Activated T-helper 1 cell treated with anti-CD3 and anti-CD28 coated beads, Interleukin-2, amount 50 U/mL, for 16 hours (primary cell): Measurements from ENCODE around the gene NAALADL2.
"Not testable (repeated sequence)": the region's sequence is repeated elsewhere in the genome, so short reads cannot be mapped to it uniquely, and the experiment has no call there.

Experiments
- DNase-seq, 2 donors: peaks; one replicate each; pipeline ENCODE4 v3.0.0-alpha.2; 2020; ENCODE audit warnings: low read depth in 1 of 2, low spot score in 1 of 2

The NAALADL2 gene

GRCh38 chr3:175732017-175732416 is 872.9 kb downstream of the NAALADL2 start:
- DNase-seq = no peak

- DNase-seq = no peak
These were observed 876.7 kb downstream of the NAALADL2 start for GRCh38 chr3:175735866-175736265.

DNA sequence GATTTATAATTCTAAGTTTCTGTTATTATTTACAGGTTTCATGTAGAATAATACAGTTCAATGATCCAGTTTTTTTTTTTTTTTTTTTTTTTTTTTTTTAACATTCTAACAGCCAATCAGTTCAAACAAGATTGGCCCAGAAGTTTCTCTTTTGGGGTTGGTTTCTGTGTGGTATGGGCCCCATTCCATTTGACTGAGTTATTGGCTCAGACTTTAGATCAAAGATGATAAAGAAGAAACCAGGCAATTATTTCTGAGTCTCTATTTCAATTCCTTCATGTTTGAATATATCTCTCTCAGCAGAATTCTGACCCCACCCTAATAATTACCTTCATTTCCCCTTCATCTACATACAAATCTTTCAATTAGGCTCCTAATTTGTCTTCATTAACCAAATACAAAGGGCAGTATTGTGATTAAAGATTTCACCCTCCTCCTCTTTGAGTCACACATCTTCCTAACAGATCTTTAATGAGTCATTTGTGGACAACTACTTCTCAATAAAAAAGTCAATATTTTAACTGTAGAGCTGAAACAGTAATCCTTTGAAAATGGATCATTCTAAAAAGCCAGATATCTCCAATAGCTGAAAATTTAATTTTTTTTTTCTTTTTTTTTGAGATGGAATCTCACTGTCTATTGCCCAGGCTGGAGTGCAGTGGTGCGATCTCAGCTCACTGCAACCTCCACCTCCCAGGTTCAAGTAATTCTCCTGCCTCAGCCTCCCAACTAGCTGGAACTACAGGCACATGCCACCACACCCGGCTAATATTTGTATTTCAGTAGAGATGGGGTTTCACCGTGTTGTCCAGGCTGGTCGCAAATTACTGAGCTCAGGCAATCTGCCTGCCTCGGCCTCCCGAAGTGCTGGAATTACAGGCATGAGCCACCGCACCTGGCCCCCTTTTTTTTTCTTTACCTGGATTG is 878.8 kb downstream of the NAALADL2 start:
- DNase-seq = no peak

DNA sequence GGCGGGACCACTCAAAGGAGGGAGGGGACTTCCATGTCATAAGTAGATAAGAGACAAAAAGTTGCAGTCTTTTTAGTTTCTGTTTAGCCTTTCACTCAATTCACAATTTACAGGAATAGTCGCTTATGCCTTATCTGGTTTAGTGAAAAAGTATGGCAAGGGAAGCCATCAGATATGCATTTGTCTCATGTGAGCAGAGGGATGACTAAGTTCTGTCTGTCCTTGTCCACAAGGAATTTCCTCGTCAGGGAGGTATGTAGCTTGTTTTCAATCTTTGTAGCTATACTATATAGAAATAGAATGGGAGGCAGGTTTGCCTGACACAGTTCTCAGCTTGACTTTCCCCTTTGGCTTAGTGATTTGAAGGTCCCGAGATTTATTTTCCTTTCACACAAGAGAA is 882.8 kb downstream of the NAALADL2 start:
- no peak for DNase-seq

- no peak for DNase-seq
These were observed 884.7 kb downstream of the NAALADL2 start for GRCh38 chr3:175743733-175744400.

- no peak for DNase-seq
These were observed 887.2 kb downstream of the NAALADL2 start for GRCh38 chr3:175746308-175746707.

- DNase-seq = no peak
These were observed 889.1 kb downstream of the NAALADL2 start for GRCh38 chr3:175748087-175748730.

GRCh38 chr3:175749981-175750380 is 890.8 kb downstream of the NAALADL2 start:
- no peak for DNase-seq

- no peak for DNase-seq
These were observed 892.0 kb downstream of the NAALADL2 start for GRCh38 chr3:175751089-175751488.

- no peak for DNase-seq
These were observed 904.8 kb downstream of the NAALADL2 start for GRCh38 chr3:175763948-175764347.

DNA sequence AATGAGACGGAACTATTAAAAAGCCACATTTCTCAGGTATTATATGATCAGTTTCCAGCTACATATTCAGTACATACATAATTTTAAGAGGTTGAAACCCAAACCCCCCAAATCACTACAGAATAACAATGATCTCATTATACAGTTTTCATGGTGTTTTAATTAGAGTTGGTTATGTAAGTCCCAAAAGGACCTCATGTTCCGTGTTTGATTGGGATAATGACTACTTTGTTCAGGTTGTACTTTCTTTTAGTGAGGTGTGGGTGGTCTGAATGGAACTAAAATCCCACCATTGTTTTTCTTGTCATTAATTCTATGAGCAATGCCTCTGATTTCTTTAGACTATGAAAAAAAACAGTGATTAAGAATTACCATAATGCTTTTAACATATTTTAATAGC is 905.6 kb downstream of the NAALADL2 start:
- no peak for DNase-seq

- no peak for DNase-seq
These were observed 911.3 kb downstream of the NAALADL2 start for GRCh38 chr3:175770426-175770825.

- no peak for DNase-seq
These were observed 918.4 kb downstream of the NAALADL2 start for GRCh38 chr3:175777495-175777894.

GRCh38 chr3:175777965-175778364 is 918.8 kb downstream of the NAALADL2 start:
- no peak for DNase-seq

DNA sequence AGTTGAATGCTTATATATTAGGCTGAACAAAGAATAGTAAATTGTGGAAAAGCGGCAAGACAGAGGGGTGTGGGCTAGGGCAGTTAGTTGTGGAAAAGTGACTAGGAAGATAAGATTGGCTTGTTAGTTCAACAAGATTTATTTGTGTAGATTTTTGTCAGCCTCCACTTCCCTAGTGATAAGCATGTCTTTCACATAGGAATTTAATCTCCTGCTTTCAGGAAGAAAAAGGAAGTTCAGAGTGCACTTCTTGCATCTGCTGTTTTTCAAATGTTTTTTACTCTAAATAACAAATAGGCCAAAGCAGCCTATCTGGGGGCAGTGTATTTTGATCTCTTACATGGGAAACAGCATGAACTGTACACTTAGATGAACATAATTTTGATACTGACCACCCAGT is 919.9 kb downstream of the NAALADL2 start:
- no peak for DNase-seq

- not testable (repeated sequence) for DNase-seq
These were observed 928.0 kb downstream of the NAALADL2 start for GRCh38 chr3:175787109-175787508.

- no peak for DNase-seq
These were observed 933.1 kb downstream of the NAALADL2 start for GRCh38 chr3:175792245-175792644.

DNA sequence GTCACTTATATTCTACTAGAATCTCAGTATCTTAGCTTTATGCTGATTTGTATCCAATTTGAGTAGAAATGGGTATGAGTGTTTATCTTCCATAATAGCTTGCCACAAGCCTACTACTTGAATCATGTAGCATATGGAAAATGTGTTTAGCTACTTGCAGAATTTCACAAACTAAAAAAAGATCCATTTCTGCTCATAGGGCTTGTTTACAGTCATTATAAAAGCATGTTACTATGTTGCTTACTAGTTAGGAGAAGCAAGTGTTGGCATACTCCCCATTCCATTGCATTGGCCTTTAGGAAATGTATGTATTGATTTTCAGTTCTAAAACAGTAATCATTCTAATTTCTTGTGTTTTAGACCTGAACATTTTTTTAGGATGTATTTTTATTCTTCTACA is 939.2 kb downstream of the NAALADL2 start:
- no peak for DNase-seq

GRCh38 chr3:175805825-175806224 is 946.7 kb downstream of the NAALADL2 start:
- DNase-seq = no peak

DNA sequence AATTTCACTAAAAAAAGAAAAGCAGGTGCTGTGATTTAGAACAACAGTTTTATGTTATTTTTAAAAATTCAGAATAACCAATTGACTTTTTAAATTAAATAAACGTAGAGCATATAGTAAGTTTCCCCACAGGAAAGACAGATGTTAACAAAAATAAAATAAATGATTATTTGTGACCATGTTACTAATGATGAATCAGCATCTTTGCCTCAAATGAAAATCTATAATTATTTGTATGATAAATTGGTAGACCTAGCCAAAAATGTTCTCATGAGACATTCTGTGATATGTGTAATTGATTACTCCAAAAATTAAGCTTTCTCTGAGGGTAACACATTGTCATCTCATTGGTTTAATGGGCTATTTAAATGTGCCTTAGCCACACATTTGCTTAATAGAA is 948.0 kb downstream of the NAALADL2 start:
- no peak for DNase-seq

- no peak for DNase-seq
These were observed 959.8 kb downstream of the NAALADL2 start for GRCh38 chr3:175818811-175819464.
